ENCODE data around the gene SUMO2.
"Not testable (repeated sequence)": the region's sequence is repeated elsewhere in the genome, so short reads cannot be mapped to it uniquely, and the experiment has no call there.

The SUMO2 gene

DNA sequence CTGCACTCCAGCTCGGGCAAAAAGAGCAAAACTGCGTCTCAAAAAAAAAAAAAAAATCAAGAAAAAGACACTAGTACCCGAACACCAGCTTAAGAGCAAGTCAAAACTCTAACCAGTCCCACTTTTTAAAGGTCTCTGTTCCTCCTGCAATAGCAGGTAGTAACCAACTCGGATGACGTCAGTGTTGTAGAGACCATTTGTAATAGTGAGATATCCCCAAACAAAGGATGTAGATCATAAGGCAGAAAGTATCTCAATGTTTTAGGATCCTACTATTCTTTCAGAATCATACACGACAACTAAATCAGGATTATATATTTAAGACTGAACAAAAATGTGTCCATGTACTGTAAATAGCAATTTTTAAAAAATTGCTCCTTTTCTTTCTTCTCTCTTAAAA, 30.8 kb downstream of the SUMO2 start:
- TF ChIP-seq POU2F2 (IDR thresholded peaks at IDR 0.05; ENCODE audit: low read depth, low read length), result no peak
- TF ChIP-seq POLR2AphosphoS5 (IDR thresholded peaks at IDR 0.05; ENCODE audit: low read depth, low read length), result no peak
- TF ChIP-seq TAF1 (IDR thresholded peaks at IDR 0.05; ENCODE audit: low read depth, low read length), result no peak
- TF ChIP-seq SPI1 (IDR thresholded peaks at IDR 0.05; ENCODE audit: low read depth, low read length), result no peak
- TF ChIP-seq POLR2A (IDR thresholded peaks at IDR 0.05; ENCODE audit: low read depth, low read length), result no peak
- no peak for TF ChIP-seq PAX5 (IDR thresholded peaks at IDR 0.05; ENCODE audit: insufficient read depth, low read length, severe bottlenecking)
- DNase-seq (ENCODE audit: insufficient read length, low spot score), result no peak
- no peak for FAIRE-seq

- FAIRE-seq, result no peak
- TF ChIP-seq POLR2A (IDR thresholded peaks at IDR 0.05; ENCODE audit: low read depth, low read length) (no peak), TAF1 (IDR thresholded peaks at IDR 0.05; ENCODE audit: low read depth, low read length) (no peak), POU2F2 (IDR thresholded peaks at IDR 0.05; ENCODE audit: low read depth, low read length) (no peak), POLR2AphosphoS5 (IDR thresholded peaks at IDR 0.05; ENCODE audit: low read depth, low read length) (no peak), PAX5 (IDR thresholded peaks at IDR 0.05; ENCODE audit: insufficient read depth, low read length, severe bottlenecking) (no peak), SPI1 (IDR thresholded peaks at IDR 0.05; ENCODE audit: low read depth, low read length) (no peak)
- DNase-seq (ENCODE audit: insufficient read length, low spot score), result no peak
These were observed 34.7 kb downstream of the SUMO2 start for GRCh38 chr17:75147878-75148546.

DNA sequence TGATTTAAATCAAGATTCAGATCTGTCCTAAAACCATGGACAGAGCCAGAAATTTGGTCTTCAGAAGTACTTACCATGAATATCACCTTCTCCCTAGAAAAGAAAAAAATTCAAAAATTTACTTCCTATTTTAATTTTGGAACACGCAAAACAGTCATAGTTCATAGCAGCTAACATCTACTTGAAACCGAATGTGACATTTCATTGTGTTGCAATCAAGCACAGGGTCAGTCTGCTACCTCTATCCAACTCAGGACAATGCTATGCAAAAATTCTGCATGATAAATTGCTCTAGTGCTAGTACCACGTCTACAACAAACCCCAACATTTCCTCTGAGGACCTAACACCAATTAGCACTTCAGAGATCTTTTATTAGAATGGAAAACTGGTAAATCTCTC, 36.2 kb downstream of the SUMO2 start:
- TF ChIP-seq POU2F2 (IDR thresholded peaks at IDR 0.05; ENCODE audit: low read depth, low read length) (no peak), POLR2A (IDR thresholded peaks at IDR 0.05; ENCODE audit: low read depth, low read length) (no peak), POLR2AphosphoS5 (IDR thresholded peaks at IDR 0.05; ENCODE audit: low read depth, low read length) (no peak), PAX5 (IDR thresholded peaks at IDR 0.05; ENCODE audit: insufficient read depth, low read length, severe bottlenecking) (no peak), SPI1 (IDR thresholded peaks at IDR 0.05; ENCODE audit: low read depth, low read length) (no peak), TAF1 (IDR thresholded peaks at IDR 0.05; ENCODE audit: low read depth, low read length) (no peak)
- no peak for DNase-seq (ENCODE audit: insufficient read length, low spot score)
- no peak for FAIRE-seq

DNA sequence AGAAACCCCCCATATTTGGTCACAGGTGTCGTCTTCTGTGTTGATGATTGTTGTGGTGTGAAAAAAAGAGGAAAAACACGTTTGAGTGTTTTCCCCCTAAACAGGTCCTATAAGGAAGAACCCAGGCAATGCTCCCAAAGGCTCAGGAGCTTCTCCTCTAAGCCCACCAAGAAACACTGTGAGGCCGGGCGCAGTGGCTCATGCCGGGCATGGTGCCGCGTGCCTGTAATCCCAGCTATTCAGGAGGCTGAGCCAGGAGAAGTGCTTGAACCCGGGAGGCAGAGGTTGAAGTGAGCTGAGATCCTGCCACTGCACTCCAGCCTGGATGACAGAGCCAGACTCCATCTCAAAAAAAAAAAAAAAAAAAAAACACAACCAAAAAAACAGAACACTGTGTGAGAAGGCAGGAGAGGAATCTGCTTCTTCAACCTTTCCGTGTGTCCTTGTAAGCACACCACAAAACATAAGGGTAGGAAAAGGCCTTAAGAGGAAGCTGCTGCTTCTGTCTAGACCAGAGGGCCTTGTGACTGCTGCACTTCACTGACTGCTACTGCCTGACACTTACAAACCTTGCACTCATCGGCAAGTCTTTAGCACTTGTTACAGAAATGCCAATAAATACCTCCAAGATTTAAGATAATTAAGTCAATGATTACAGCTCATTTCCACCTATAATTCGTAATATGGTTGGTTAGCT, 37.8 kb downstream of the SUMO2 start:
- DNase-seq (ENCODE audit: insufficient read length, low spot score) (no peak), FAIRE-seq (no peak)
- no peak for TF ChIP-seq PAX5 (IDR thresholded peaks at IDR 0.05; ENCODE audit: insufficient read depth, low read length, severe bottlenecking)
- TF ChIP-seq POLR2A (IDR thresholded peaks at IDR 0.05; ENCODE audit: low read depth, low read length), result no peak
- TF ChIP-seq POU2F2 (IDR thresholded peaks at IDR 0.05; ENCODE audit: low read depth, low read length), result no peak
- no peak for TF ChIP-seq POLR2AphosphoS5 (IDR thresholded peaks at IDR 0.05; ENCODE audit: low read depth, low read length)
- no peak for TF ChIP-seq SPI1 (IDR thresholded peaks at IDR 0.05; ENCODE audit: low read depth, low read length)
- no peak for TF ChIP-seq TAF1 (IDR thresholded peaks at IDR 0.05; ENCODE audit: low read depth, low read length)

GRCh38 chr17:75142236-75142971, 40.4 kb downstream of the SUMO2 start:
- FAIRE-seq, result no peak
- TF ChIP-seq SPI1 (IDR thresholded peaks at IDR 0.05; ENCODE audit: low read depth, low read length), result no peak
- TF ChIP-seq POLR2A (IDR thresholded peaks at IDR 0.05; ENCODE audit: low read depth, low read length), result no peak
- no peak for TF ChIP-seq PAX5 (IDR thresholded peaks at IDR 0.05; ENCODE audit: insufficient read depth, low read length, severe bottlenecking)
- TF ChIP-seq POLR2AphosphoS5 (IDR thresholded peaks at IDR 0.05; ENCODE audit: low read depth, low read length), result no peak
- no peak for TF ChIP-seq POU2F2 (IDR thresholded peaks at IDR 0.05; ENCODE audit: low read depth, low read length)
- no peak for TF ChIP-seq TAF1 (IDR thresholded peaks at IDR 0.05; ENCODE audit: low read depth, low read length)
- no peak for DNase-seq (ENCODE audit: insufficient read length, low spot score)

GRCh38 chr17:75138519-75138918, 44.2 kb downstream of the SUMO2 start:
- FAIRE-seq (no peak), DNase-seq (ENCODE audit: insufficient read length, low spot score) (no peak)

GRCh38 chr17:75137762-75138161, 45.0 kb downstream of the SUMO2 start:
- not testable (repeated sequence) for DNase-seq (ENCODE audit: insufficient read length, low spot score); FAIRE-seq

More at GRCh38 chr17:75138519-75138918, 44.2 kb downstream of the SUMO2 start:
- TF ChIP-seq TAF1 (IDR thresholded peaks at IDR 0.05; ENCODE audit: low read depth, low read length) (no peak), PAX5 (IDR thresholded peaks at IDR 0.05; ENCODE audit: insufficient read depth, low read length, severe bottlenecking) (no peak), POU2F2 (IDR thresholded peaks at IDR 0.05; ENCODE audit: low read depth, low read length) (no peak), POLR2AphosphoS5 (IDR thresholded peaks at IDR 0.05; ENCODE audit: low read depth, low read length) (no peak), POLR2A (IDR thresholded peaks at IDR 0.05; ENCODE audit: low read depth, low read length) (no peak), SPI1 (IDR thresholded peaks at IDR 0.05; ENCODE audit: low read depth, low read length) (no peak)

DNA sequence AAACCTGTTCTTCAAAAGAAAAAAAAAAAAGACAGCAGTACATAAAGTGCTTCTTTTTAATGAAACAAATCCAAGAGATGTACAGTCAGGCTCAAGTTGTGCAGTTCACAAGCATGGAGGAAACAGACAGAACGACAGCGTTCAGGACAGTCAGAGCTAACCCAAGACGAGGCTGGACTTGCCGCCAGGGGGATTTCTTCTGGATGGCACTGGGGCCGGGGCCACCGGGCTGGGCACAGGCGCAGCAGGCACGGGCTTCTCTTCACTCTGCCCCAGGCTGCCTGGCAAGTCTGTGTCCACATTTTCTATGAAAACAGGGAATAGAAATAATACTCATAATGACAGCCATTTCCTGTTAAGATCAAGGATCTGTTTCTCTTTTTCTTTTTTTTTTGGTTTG, 46.8 kb downstream of the SUMO2 start:
- DNase-seq (ENCODE audit: insufficient read length, low spot score) (no peak), FAIRE-seq (no peak)
- TF ChIP-seq TAF1 (IDR thresholded peaks at IDR 0.05; ENCODE audit: low read depth, low read length), result no peak
- TF ChIP-seq PAX5 (IDR thresholded peaks at IDR 0.05; ENCODE audit: insufficient read depth, low read length, severe bottlenecking), result no peak
- TF ChIP-seq POLR2A (IDR thresholded peaks at IDR 0.05; ENCODE audit: low read depth, low read length), result no peak
- TF ChIP-seq POU2F2 (IDR thresholded peaks at IDR 0.05; ENCODE audit: low read depth, low read length), result no peak
- TF ChIP-seq SPI1 (IDR thresholded peaks at IDR 0.05; ENCODE audit: low read depth, low read length), result no peak
- no peak for TF ChIP-seq POLR2AphosphoS5 (IDR thresholded peaks at IDR 0.05; ENCODE audit: low read depth, low read length)

GRCh38 chr17:75135452-75135851, 47.3 kb downstream of the SUMO2 start:
- DNase-seq (ENCODE audit: insufficient read length, low spot score) (no peak), FAIRE-seq (no peak)
- no peak for TF ChIP-seq POLR2AphosphoS5 (IDR thresholded peaks at IDR 0.05; ENCODE audit: low read depth, low read length)
- TF ChIP-seq PAX5 (IDR thresholded peaks at IDR 0.05; ENCODE audit: insufficient read depth, low read length, severe bottlenecking), result no peak
- TF ChIP-seq SPI1 (IDR thresholded peaks at IDR 0.05; ENCODE audit: low read depth, low read length), result no peak
- TF ChIP-seq POLR2A (IDR thresholded peaks at IDR 0.05; ENCODE audit: low read depth, low read length), result no peak
- no peak for TF ChIP-seq TAF1 (IDR thresholded peaks at IDR 0.05; ENCODE audit: low read depth, low read length)
- no peak for TF ChIP-seq POU2F2 (IDR thresholded peaks at IDR 0.05; ENCODE audit: low read depth, low read length)

DNA sequence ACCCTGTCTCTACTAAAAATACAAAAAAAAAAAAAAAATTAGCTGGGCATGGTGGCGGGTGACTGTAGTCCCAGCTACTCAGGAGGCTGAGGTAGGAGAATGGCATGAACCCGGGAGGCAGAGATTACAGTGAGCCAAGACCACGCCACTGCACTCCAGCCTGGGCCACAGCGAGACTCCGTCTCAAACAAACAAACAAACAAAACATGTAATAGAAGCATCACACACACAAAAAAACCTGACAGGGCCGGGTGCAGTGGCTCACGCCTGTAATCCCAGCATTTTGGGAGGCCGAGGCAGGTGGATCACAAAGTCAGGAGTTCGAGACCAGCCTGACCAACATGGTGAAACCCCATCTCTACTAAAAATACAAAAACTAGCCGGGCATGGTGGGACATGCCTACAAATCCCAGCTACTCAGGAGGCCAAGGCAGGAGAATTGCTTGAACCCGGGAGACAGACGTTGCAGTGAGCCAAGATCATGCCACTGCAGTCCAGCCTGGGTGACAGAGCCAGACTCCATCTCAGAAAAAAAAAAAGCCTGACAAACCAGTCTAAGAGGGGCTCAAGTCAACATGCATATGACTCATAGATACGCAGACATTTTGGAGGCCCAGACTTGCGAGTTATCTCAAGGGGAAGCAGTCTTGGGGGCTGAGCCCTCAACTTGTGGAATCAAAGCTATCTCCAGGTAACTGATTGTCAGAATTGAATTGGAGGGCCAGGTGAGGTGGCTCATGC, 49.0 kb downstream of the SUMO2 start:
- DNase-seq (ENCODE audit: insufficient read length, low spot score); FAIRE-seq: not testable (repeated sequence)
